IgD-negative memory B cell (primary cell): Measurements from ENCODE around the gene SLC1A2. TPM values are rescaled to one million over a fixed set of nuclear protein-coding genes. Genes with fewer than 3 reads are reported as not detected.

Experiments
- H3K27ac Mint-ChIP-seq, 3 donors: one replicate each; pipeline ENCODE4 v1.8.0; 2020 to 2022; ENCODE audit warnings: mild to moderate bottlenecking in 3 of 3, mixed read lengths in 3 of 3, moderate library complexity in 1 of 3
- H3K27me3 Mint-ChIP-seq: one replicate; pipeline ENCODE4 v1.8.0; 2021; ENCODE audit warnings: mixed read lengths
- H3K36me3 Mint-ChIP-seq: one replicate; pipeline ENCODE4 v1.8.0; 2020; ENCODE audit warnings: mild to moderate bottlenecking, mixed read lengths
- H3K4me1 Mint-ChIP-seq, 3 donors: one replicate each; pipeline ENCODE4 v1.8.0; 2020 to 2022; ENCODE audit warnings: mixed read lengths in 3 of 3, mild to moderate bottlenecking in 1 of 3
- H3K4me3 Mint-ChIP-seq, 4 donors: one replicate each; pipeline ENCODE4 v1.8.0; 2020 to 2022; ENCODE audit warnings: mild to moderate bottlenecking in 4 of 4, mixed read lengths in 4 of 4, moderate library complexity in 3 of 4
- H3K9me3 Mint-ChIP-seq, 3 donors: one replicate each; pipeline ENCODE4 v1.8.0; 2020 to 2021; ENCODE audit warnings: mixed read lengths in 3 of 3, mild to moderate bottlenecking in 1 of 3
- polyA plus RNA-seq: library from polyadenylated mRNA; unstranded; fragments of 300-500 nt; fragmentation: Illumina TruSeq; gene quantifications from one replicate; pipeline ENCODE4 v1.2.3, GENCODE V29; 2021

SLC1A2 gene
- polyA plus RNA-seq, 1 donor from 2014 or later = not detected

DNA sequence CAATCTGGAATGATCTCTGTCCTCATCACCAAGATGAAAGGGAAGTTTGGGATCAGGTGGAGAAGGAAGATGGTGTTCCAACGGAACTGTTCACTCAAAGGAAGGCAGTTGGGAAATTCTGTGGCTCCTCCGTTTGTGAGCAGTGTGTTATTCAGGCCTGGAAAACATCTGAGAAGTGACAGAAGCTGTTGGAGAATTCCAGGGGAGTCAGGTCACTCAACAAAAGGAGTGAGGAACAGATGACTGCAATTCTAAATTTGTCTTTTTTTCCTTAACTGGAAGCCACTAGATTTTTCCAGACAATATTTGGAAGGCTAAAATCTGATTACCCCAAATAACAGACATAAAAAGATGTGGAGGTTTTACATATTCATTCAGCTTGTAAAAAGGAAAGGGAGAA is 172.6 kb downstream of the SLC1A2 start:
- Mint-ChIP-seq H3K36me3 (no peaks in the 10 kb centered on the region), H3K27ac (peak overlapping the region in 2 of 3 donors; percentile 11 to 53), H3K4me3 (no peak overlapping the region), H3K9me3 (no peaks in the 10 kb centered on the region), H3K4me1 (no peaks in the 10 kb centered on the region), H3K27me3 (no peaks in the 10 kb centered on the region)

DNA sequence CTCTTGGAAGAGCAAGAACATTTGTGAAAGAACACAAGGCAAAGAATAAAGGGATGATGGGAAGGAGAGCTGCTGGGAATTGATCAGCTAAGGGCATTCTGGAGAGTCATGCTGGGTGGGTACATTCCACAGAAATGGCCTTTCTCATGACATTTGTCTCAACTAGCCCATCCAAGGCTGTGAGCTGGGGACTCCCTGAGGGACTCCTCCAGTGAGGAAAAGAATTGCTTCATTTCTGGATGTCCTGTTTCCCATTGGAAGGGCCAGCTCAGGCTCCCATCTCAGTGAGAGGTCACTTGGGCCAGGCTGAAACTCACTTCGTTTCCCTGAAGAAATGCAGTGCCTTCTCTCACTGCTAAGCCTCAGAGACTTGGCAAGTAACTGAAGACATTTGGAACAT is 173.6 kb downstream of the SLC1A2 start:
- Mint-ChIP-seq H3K4me1 (no peaks in the 10 kb centered on the region), H3K4me3 (no peak overlapping the region), H3K27ac (no peak overlapping the region), H3K27me3 (no peaks in the 10 kb centered on the region), H3K36me3 (no peaks in the 10 kb centered on the region), H3K9me3 (no peaks in the 10 kb centered on the region)

- Mint-ChIP-seq H3K4me3 (no peak overlapping the region), H3K27me3 (no peaks in the 10 kb centered on the region), H3K9me3 (no peaks in the 10 kb centered on the region), H3K4me1 (peaks cover 0 to 2% (median 0%) of the 10 kb centered on the region in 3 donors), H3K36me3 (no peaks in the 10 kb centered on the region), H3K27ac (no peak overlapping the region)
These were observed 174.3 kb downstream of the SLC1A2 start for GRCh38 chr11:35245056-35245455.

DNA sequence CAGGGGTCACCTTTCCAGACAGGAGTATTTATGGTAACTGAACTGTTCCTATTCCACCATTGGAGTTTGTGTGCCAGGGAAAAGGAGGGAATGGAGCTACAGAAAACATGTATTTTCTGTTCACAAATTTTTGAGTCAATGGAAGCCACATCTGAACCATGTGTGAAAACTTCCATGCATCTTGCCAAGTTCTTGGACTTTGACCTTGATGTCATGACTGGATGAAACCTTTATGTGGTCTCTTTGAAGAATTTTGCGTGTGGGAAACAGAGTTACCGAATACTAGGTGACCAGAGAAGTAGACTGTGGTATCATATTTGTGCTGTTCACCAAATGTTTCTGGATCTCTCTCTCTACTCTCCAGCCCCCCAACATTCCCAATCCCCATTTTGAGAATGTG is 175.6 kb downstream of the SLC1A2 start:
- no peak overlapping the region for H3K4me3 Mint-ChIP-seq
- H3K27ac Mint-ChIP-seq = no peak overlapping the region
- no peaks in the 10 kb centered on the region for H3K36me3 Mint-ChIP-seq
- no peaks in the 10 kb centered on the region for H3K9me3 Mint-ChIP-seq
- peaks cover 0 to 2% (median 0%) of the 10 kb centered on the region in 3 donors for H3K4me1 Mint-ChIP-seq
- H3K27me3 Mint-ChIP-seq = no peaks in the 10 kb centered on the region

- no peak overlapping the region for H3K4me3 Mint-ChIP-seq
- H3K36me3 Mint-ChIP-seq = no peaks in the 10 kb centered on the region
- no peaks in the 10 kb centered on the region for H3K9me3 Mint-ChIP-seq
- H3K27ac Mint-ChIP-seq = no peak overlapping the region
- peaks cover 5 to 8% (median 6%) of the 10 kb centered on the region in 3 donors for H3K4me1 Mint-ChIP-seq
- H3K27me3 Mint-ChIP-seq = no peaks in the 10 kb centered on the region
These were observed 176.7 kb downstream of the SLC1A2 start for GRCh38 chr11:35242412-35243242.

DNA sequence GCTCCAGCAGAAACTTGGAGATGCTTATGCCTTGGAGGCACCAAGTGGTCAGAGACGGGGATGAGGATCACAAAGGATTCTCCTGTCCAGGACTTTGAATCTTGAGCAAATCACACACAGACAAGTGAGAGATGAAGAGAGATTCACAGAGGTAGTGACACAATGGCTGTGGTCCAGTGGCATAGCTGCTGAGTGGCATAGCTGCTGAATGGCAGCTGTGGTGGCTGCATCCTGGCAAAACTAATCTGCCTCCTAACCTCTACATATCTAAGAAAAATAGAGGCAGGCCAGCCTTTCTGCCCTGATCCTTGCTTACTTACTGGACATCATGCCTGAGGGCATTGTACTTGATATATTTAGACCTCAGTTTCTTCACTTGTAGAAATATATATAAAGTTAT is 177.8 kb downstream of the SLC1A2 start:
- Mint-ChIP-seq H3K27ac (no peak overlapping the region), H3K9me3 (no peaks in the 10 kb centered on the region), H3K27me3 (no peaks in the 10 kb centered on the region), H3K36me3 (no peaks in the 10 kb centered on the region), H3K4me3 (no peak overlapping the region), H3K4me1 (peaks cover 5 to 12% (median 10%) of the 10 kb centered on the region in 3 donors)

DNA sequence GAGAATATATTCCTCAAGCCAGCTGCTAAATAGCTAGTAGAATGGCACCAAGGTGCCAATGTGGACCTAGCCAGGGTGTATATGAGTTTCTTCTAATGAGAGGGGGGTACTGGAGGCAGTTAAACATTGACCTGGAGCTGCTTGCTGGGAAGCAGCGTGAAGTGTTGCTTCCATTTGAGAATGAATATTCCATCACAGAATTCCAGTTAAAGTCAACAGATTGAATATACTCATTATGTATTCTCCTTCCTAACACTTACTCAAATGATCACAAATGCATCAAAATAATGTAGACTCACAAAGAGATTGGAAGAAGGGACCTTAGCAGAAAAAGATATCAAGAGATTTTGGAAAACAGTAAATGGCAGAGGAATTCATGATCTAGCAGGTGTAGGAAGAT is 178.3 kb downstream of the SLC1A2 start:
- H3K4me3 Mint-ChIP-seq = no peak overlapping the region
- no peaks in the 10 kb centered on the region for H3K36me3 Mint-ChIP-seq
- no peaks in the 10 kb centered on the region for H3K27me3 Mint-ChIP-seq
- H3K4me1 Mint-ChIP-seq = peaks cover 9 to 17% (median 14%) of the 10 kb centered on the region in 3 donors
- no peaks in the 10 kb centered on the region for H3K9me3 Mint-ChIP-seq
- H3K27ac Mint-ChIP-seq = no peak overlapping the region

- H3K27ac Mint-ChIP-seq = no peak overlapping the region
- no peaks in the 10 kb centered on the region for H3K27me3 Mint-ChIP-seq
- peaks cover 13 to 28% (median 17%) of the 10 kb centered on the region in 3 donors for H3K4me1 Mint-ChIP-seq
- no peaks in the 10 kb centered on the region for H3K36me3 Mint-ChIP-seq
- no peak overlapping the region for H3K4me3 Mint-ChIP-seq
- H3K9me3 Mint-ChIP-seq = no peaks in the 10 kb centered on the region
These were observed 179.8 kb downstream of the SLC1A2 start for GRCh38 chr11:35239471-35240075.

GRCh38 chr11:35238882-35239281 is 180.5 kb downstream of the SLC1A2 start:
- H3K4me3 Mint-ChIP-seq = no peak overlapping the region
- H3K36me3 Mint-ChIP-seq = no peaks in the 10 kb centered on the region
- no peaks in the 10 kb centered on the region for H3K9me3 Mint-ChIP-seq
- H3K27me3 Mint-ChIP-seq = no peaks in the 10 kb centered on the region
- H3K4me1 Mint-ChIP-seq = peaks cover 13 to 33% (median 17%) of the 10 kb centered on the region in 3 donors
- H3K27ac Mint-ChIP-seq = no peak overlapping the region

DNA sequence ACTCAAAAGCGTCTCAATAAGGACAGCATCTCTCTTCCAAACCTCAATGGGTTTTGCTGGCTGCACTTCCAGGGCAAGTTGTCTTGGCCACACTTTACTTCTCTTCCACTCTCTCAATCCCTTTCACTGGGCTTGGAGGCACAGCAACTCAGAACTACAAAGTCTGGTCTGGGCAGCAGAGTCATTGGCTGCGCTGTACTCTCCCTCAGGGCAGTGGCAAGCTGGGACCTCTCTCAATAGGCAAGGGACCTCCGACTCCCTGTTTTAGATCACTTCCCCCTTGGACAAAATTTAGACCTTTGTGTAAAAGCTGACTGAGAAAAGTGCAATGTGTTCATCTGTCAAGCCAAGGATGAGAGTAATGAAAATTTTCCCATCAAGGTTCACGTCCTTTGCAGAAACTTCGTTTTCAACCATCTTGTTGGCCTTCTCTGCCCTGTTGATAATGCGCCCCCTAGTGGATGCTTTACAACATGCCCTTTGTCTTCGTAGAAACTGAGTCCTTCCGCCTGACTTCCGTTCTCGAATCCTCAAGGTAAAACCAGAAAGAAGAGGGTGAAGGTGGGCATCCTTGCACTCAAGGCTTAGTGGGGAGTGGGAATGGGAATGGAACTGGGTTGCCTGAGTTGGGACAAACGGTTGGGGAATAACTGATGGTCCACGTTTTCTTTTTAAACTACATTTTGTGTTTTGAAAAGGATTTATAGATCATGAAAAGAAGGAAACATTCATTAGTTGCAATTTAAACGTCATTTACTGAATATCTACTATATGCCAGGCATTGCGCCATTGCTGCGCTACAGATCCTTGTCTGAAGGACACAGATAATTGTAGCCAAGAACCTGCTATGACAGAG is 181.3 kb downstream of the SLC1A2 start:
- Mint-ChIP-seq H3K36me3 (no peaks in the 10 kb centered on the region), H3K27ac (no peak overlapping the region), H3K27me3 (no peaks in the 10 kb centered on the region), H3K4me1 (peaks cover 13 to 36% (median 19%) of the 10 kb centered on the region in 3 donors), H3K4me3 (peak overlapping the region in 1 of 4 donors; percentile 50), H3K9me3 (no peaks in the 10 kb centered on the region)

DNA sequence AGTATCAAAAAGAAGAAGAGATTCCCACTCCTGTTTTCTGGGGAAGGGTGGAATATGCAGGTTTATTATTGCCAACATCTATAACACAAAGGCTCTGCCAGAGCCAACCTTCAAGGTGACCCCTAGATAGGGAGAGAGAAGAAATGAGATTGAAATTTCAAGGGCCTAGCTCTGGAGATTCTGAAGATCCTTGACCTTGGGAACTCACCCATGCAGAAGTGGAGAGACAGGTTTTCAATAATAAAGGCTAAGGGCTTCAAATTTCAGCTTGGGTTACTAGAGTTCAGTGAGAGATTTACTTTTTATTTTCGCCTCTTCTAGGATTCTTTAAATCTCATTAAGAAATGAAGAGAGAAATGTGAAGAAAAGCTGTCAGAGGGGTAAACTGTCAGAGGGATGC is 182.0 kb downstream of the SLC1A2 start:
- Mint-ChIP-seq H3K9me3 (peaks cover 0 to 7% (median 0%) of the 10 kb centered on the region in 3 donors), H3K4me1 (peaks cover 13 to 36% (median 19%) of the 10 kb centered on the region in 3 donors), H3K27ac (no peak overlapping the region), H3K4me3 (no peak overlapping the region), H3K36me3 (no peaks in the 10 kb centered on the region), H3K27me3 (no peaks in the 10 kb centered on the region)

DNA sequence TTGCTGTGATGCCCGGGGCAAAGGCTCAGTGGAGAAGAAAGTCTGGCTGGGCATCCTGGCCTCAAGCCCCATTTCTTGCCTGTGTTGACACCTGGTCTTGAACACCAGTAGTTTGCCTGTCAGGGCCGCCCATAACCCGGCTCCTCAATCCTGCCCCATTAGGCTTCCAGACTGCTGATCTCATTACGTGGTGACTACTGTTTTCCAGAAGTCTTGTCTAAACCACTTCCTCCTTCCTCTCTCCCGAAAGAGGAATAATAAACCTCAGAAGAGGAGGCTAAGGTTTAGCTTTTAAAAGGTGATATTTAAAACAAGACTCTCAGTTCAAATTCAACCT is 182.7 kb downstream of the SLC1A2 start:
- Mint-ChIP-seq H3K27ac (peak overlapping the region in 1 of 3 donors; percentile 6), H3K36me3 (peaks cover 3% of the 10 kb centered on the region), H3K4me1 (peaks cover 13 to 36% (median 19%) of the 10 kb centered on the region in 3 donors), H3K27me3 (no peaks in the 10 kb centered on the region), H3K4me3 (no peak overlapping the region), H3K9me3 (peaks cover 0 to 7% (median 0%) of the 10 kb centered on the region in 3 donors)

- peaks cover 3% of the 10 kb centered on the region for H3K36me3 Mint-ChIP-seq
- H3K27me3 Mint-ChIP-seq = no peaks in the 10 kb centered on the region
- H3K4me3 Mint-ChIP-seq = peak overlapping the region in 1 of 4 donors; percentile 13
- peak overlapping the region in 2 of 3 donors; percentile 6 to 11 for H3K27ac Mint-ChIP-seq
- peaks cover 13 to 36% (median 19%) of the 10 kb centered on the region in 3 donors for H3K4me1 Mint-ChIP-seq
- peaks cover 0 to 7% (median 0%) of the 10 kb centered on the region in 3 donors for H3K9me3 Mint-ChIP-seq
These were observed 183.3 kb downstream of the SLC1A2 start for GRCh38 chr11:35235936-35236666.

GRCh38 chr11:35235498-35235897 is 183.9 kb downstream of the SLC1A2 start:
- H3K27ac Mint-ChIP-seq = peak overlapping the region in 1 of 3 donors; percentile 6
- no peak overlapping the region for H3K4me3 Mint-ChIP-seq
- peaks cover 6% of the 10 kb centered on the region for H3K36me3 Mint-ChIP-seq
- H3K9me3 Mint-ChIP-seq = peaks cover 0 to 7% (median 0%) of the 10 kb centered on the region in 3 donors
- H3K27me3 Mint-ChIP-seq = no peaks in the 10 kb centered on the region
- H3K4me1 Mint-ChIP-seq = peaks cover 13 to 36% (median 19%) of the 10 kb centered on the region in 3 donors
